ENCODE data around the gene ITPA.

DNA sequence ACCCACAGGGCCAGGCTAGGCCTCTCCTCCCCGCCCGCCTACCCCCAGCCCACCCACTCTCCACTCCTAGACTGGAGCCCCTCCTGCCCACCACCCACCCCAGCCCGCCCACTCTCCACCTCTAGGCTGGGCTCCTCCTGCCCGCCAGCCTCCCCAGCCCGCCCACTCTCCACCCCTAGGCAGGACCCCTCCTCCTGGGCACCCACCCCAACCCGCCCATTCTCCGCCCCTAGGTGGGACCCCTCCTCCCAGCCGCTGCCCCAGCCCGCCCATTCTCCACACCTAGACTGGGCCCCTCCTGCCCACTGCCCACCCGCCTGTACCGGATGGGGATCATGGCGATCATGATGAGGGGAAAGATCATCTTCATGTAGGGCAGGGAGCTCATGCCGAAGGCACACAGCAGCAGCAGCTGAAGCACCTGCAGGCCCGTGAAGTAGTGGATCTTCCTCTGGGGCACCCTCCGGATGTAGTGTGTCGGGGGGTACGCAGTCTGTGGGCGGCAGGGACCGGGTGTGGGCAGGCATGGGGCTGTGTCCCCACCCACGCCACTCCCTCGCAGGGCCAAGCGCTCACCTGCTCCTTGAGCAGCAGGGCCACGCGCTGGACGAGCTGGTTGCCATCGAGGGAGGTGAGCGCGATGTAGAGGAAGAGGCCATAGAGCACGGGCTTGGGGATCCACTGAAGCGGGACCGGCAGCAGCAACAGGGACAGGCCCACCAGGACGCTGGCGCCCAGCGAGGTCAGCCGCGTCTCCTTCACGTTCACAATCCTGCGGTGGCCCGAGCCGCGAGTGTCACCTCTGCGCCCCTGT, 18.8 kb downstream of the ITPA start:
- TF ChIP-seq POLR2A (IDR thresholded peaks at IDR 0.05): no peak
- TF ChIP-seq, protein P1, sequence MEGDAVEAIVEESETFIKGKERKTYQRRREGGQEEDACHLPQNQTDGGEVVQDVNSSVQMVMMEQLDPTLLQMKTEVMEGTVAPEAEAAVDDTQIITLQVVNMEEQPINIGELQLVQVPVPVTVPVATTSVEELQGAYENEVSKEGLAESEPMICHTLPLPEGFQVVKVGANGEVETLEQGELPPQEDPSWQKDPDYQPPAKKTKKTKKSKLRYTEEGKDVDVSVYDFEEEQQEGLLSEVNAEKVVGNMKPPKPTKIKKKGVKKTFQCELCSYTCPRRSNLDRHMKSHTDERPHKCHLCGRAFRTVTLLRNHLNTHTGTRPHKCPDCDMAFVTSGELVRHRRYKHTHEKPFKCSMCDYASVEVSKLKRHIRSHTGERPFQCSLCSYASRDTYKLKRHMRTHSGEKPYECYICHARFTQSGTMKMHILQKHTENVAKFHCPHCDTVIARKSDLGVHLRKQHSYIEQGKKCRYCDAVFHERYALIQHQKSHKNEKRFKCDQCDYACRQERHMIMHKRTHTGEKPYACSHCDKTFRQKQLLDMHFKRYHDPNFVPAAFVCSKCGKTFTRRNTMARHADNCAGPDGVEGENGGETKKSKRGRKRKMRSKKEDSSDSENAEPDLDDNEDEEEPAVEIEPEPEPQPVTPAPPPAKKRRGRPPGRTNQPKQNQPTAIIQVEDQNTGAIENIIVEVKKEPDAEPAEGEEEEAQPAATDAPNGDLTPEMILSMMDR (IDR thresholded peaks at IDR 0.05): no peak
